ENCODE results near the gene HIGD2B.
"Not testable (repeated sequence)": the region's sequence is repeated elsewhere in the genome, so short reads cannot be mapped to it uniquely, and the experiment has no call there.

HIGD2B gene

GRCh38 chr15:72727154-72727553 is 41.2 kb upstream of the HIGD2B start:
- no peak for DNase-seq (ENCODE audit: low spot score)
- in situ Hi-C loops (cut with MboI; ENCODE audit: low pct_unique_long_range_greater_than_20kb, low sequenced_read_pairs, unreplicated experiment), result loop anchor here (10.0 kb wide), 1 partner anchor 48 kb away; no protein-coding TSS in a partner anchor
- TF ChIP-seq CTCF (IDR thresholded peaks at IDR 0.05; ENCODE audit: extremely low read depth, insufficient read depth, missing control alignments), result no peak

- not testable (repeated sequence) for DNase-seq (ENCODE audit: low spot score)
- in situ Hi-C loops (cut with MboI; ENCODE audit: low pct_unique_long_range_greater_than_20kb, low sequenced_read_pairs, unreplicated experiment), result loop anchor here (10.0 kb wide), 1 partner anchor 49 kb away; no protein-coding TSS in a partner anchor
Measured at GRCh38 chr15:72725851-72726250, 39.9 kb upstream of the HIGD2B start.

- TF ChIP-seq CTCF (IDR thresholded peaks at IDR 0.05; ENCODE audit: extremely low read depth, insufficient read depth, missing control alignments), result no peak
- no peak for DNase-seq (ENCODE audit: low spot score)
- in situ Hi-C loops (cut with MboI; ENCODE audit: low pct_unique_long_range_greater_than_20kb, low sequenced_read_pairs, unreplicated experiment), result loop anchor here (10.0 kb wide), 1 partner anchor 49 kb away; no protein-coding TSS in a partner anchor
Measured at GRCh38 chr15:72725446-72725845, 39.5 kb upstream of the HIGD2B start.

- TF ChIP-seq CTCF (IDR thresholded peaks at IDR 0.05; ENCODE audit: extremely low read depth, insufficient read depth, missing control alignments), result no peak
- no peak for DNase-seq (ENCODE audit: low spot score)
- in situ Hi-C loops (cut with MboI; ENCODE audit: low pct_unique_long_range_greater_than_20kb, low sequenced_read_pairs, unreplicated experiment), result loop anchor here (10.0 to 25.0 kb wide), 3 partner anchors 51 to 513 kb away; no protein-coding TSS in a partner anchor
Measured at GRCh38 chr15:72724028-72724427, 38.0 kb upstream of the HIGD2B start.

GRCh38 chr15:72722071-72722696 is 36.2 kb upstream of the HIGD2B start:
- TF ChIP-seq CTCF (IDR thresholded peaks at IDR 0.05; ENCODE audit: extremely low read depth, insufficient read depth, missing control alignments), result peak; percentile 80
- in situ Hi-C loops (cut with MboI; ENCODE audit: low pct_unique_long_range_greater_than_20kb, low sequenced_read_pairs, unreplicated experiment), result loop anchor here (10.0 to 25.0 kb wide), 3 partner anchors 53 to 515 kb away; no protein-coding TSS in a partner anchor
- DNase-seq (ENCODE audit: low spot score), result peak; percentile 41

GRCh38 chr15:72708551-72709303 is 22.7 kb upstream of the HIGD2B start:
- in situ Hi-C loops (cut with MboI; ENCODE audit: low pct_unique_long_range_greater_than_20kb, low sequenced_read_pairs, unreplicated experiment), result loop anchor here (25.0 kb wide), 2 partner anchors 379 to 529 kb away; no protein-coding TSS in a partner anchor
- DNase-seq (ENCODE audit: low spot score), result not testable (repeated sequence)

GRCh38 chr15:72706266-72706665 is 20.3 kb upstream of the HIGD2B start:
- in situ Hi-C loops (cut with MboI; ENCODE audit: low pct_unique_long_range_greater_than_20kb, low sequenced_read_pairs, unreplicated experiment), result loop anchor here (25.0 kb wide), 2 partner anchors 381 to 531 kb away; no protein-coding TSS in a partner anchor
- no peak for TF ChIP-seq CTCF (IDR thresholded peaks at IDR 0.05; ENCODE audit: extremely low read depth, insufficient read depth, missing control alignments)

More at GRCh38 chr15:72706266-72706665, 20.3 kb upstream of the HIGD2B start:
- DNase-seq (ENCODE audit: low spot score), result no peak
